ENCODE results near the gene LRRC15.
A peak's percentile ranks its signal among the peaks of the same experiment; 100 is the strongest.

LRRC15 gene

GRCh38 chr3:194382892-194383223 is 13.3 kb upstream of the LRRC15 start:
- no peak overlapping the region for H3K9ac ChIP-seq (ENCODE audit: low read length)
- H2BK5ac ChIP-seq (ENCODE audit: low read depth, low read length, poor library complexity, severe bottlenecking) = no peak overlapping the region
- H3K27ac ChIP-seq (ENCODE audit: low read length, poor library complexity, severe bottlenecking) = no peak overlapping the region
- H2BK15ac ChIP-seq (ENCODE audit: low read depth, poor library complexity, severe bottlenecking) = no peak overlapping the region
- H3K79me1 ChIP-seq (replicated peaks; ENCODE audit: low read length, poor library complexity, severe bottlenecking) = no peaks in the 10 kb centered on the region
- WGBS = 84% methylated on average over 9 of the region's 9 CpGs
- H4K91ac ChIP-seq (ENCODE audit: low read length) = no peak overlapping the region
- H2AFZ ChIP-seq (ENCODE audit: low read depth, low read length) = no peak overlapping the region
- H3K27me3 ChIP-seq (ENCODE audit: control insufficient read depth in 1 of 2, insufficient read depth in 1 of 2, low read length in 2 of 2) = peaks cover 64 to 72% of the 10 kb centered on the region in 2 experiments
- no peak overlapping the region for H2AK5ac ChIP-seq (ENCODE audit: low read length, severe bottlenecking)
- H3K9me3 ChIP-seq (ENCODE audit: control insufficient read depth, low read length) = no peaks in the 10 kb centered on the region
- no peak overlapping the region for H4K8ac ChIP-seq (ENCODE audit: low read length)
- H3K4ac ChIP-seq (ENCODE audit: low read depth in 1 of 2, low read length in 2 of 2) = no peak overlapping the region
- no peak overlapping the region for H3K4me2 ChIP-seq (ENCODE audit: low read length, poor library complexity, severe bottlenecking)
- no peak overlapping the region for H3K23ac ChIP-seq (ENCODE audit: low read length in 2 of 2)
- H3K18ac ChIP-seq (ENCODE audit: low read depth in 1 of 2, low read length in 2 of 2) = no peak overlapping the region
- no peak overlapping the region for H3K4me3 ChIP-seq (ENCODE audit: insufficient read depth in 1 of 2, low read depth in 1 of 2, low read length in 2 of 2)
- no peak overlapping the region for H3K14ac ChIP-seq (ENCODE audit: low read length in 2 of 2)
- no peaks in the 10 kb centered on the region for H3K4me1 ChIP-seq (ENCODE audit: control insufficient read depth, insufficient read depth, low read depth, low read length)
- no peak for DNase-seq
- no peak overlapping the region for H2BK120ac ChIP-seq (ENCODE audit: low read depth, low read length)
- H2BK12ac ChIP-seq (ENCODE audit: low read length in 2 of 2) = no peak overlapping the region
- no peaks in the 10 kb centered on the region for H3K36me3 ChIP-seq (ENCODE audit: control insufficient read depth in 1 of 2, insufficient read depth in 2 of 2, low read depth in 1 of 2, low read length in 2 of 2)

GRCh38 chr3:194382196-194382891 is 12.8 kb upstream of the LRRC15 start:
- H3K14ac ChIP-seq (ENCODE audit: low read length in 2 of 2) = no peak overlapping the region
- no peak overlapping the region for H2BK120ac ChIP-seq (ENCODE audit: low read depth, low read length)
- no peaks in the 10 kb centered on the region for H3K36me3 ChIP-seq (ENCODE audit: control insufficient read depth in 1 of 2, insufficient read depth in 2 of 2, low read depth in 1 of 2, low read length in 2 of 2)
- H3K27me3 ChIP-seq (ENCODE audit: control insufficient read depth in 1 of 2, insufficient read depth in 1 of 2, low read length in 2 of 2) = peaks cover 62 to 71% of the 10 kb centered on the region in 2 experiments
- H2BK15ac ChIP-seq (ENCODE audit: low read depth, poor library complexity, severe bottlenecking) = no peak overlapping the region
- no peak overlapping the region for H3K4me2 ChIP-seq (ENCODE audit: low read length, poor library complexity, severe bottlenecking)
- no peak overlapping the region for H2AFZ ChIP-seq (ENCODE audit: low read depth, low read length)
- no peak overlapping the region for H2BK5ac ChIP-seq (ENCODE audit: low read depth, low read length, poor library complexity, severe bottlenecking)
- no peak overlapping the region for H4K91ac ChIP-seq (ENCODE audit: low read length)
- H3K79me1 ChIP-seq (replicated peaks; ENCODE audit: low read length, poor library complexity, severe bottlenecking) = no peaks in the 10 kb centered on the region
- H3K4me1 ChIP-seq (ENCODE audit: control insufficient read depth, insufficient read depth, low read depth, low read length) = no peaks in the 10 kb centered on the region
- 87% methylated on average over 20 of the region's 20 CpGs for WGBS
- no peaks in the 10 kb centered on the region for H3K9me3 ChIP-seq (ENCODE audit: control insufficient read depth, low read length)
- H4K8ac ChIP-seq (ENCODE audit: low read length) = no peak overlapping the region
- no peak overlapping the region for H3K4me3 ChIP-seq (ENCODE audit: insufficient read depth in 1 of 2, low read depth in 1 of 2, low read length in 2 of 2)
- H3K23ac ChIP-seq (ENCODE audit: low read length in 2 of 2) = no peak overlapping the region
- DNase-seq = no peak
- no peak overlapping the region for H3K27ac ChIP-seq (ENCODE audit: low read length, poor library complexity, severe bottlenecking)
- H3K18ac ChIP-seq (ENCODE audit: low read depth in 1 of 2, low read length in 2 of 2) = no peak overlapping the region
- H2BK12ac ChIP-seq (ENCODE audit: low read length in 2 of 2) = no peak overlapping the region
- H3K4ac ChIP-seq (ENCODE audit: low read depth in 1 of 2, low read length in 2 of 2) = no peak overlapping the region
- H2AK5ac ChIP-seq (ENCODE audit: low read length, severe bottlenecking) = no peak overlapping the region
- no peak overlapping the region for H3K9ac ChIP-seq (ENCODE audit: low read length)

GRCh38 chr3:194381460-194381875 is 11.9 kb upstream of the LRRC15 start:
- peak overlapping the region in 1 of 2 experiments; percentile 54 for H3K4ac ChIP-seq (ENCODE audit: low read depth in 1 of 2, low read length in 2 of 2)
- H3K14ac ChIP-seq (ENCODE audit: low read length in 2 of 2) = no peak overlapping the region
- no peak for DNase-seq
- H4K91ac ChIP-seq (ENCODE audit: low read length) = no peak overlapping the region
- no peak overlapping the region for H3K4me2 ChIP-seq (ENCODE audit: low read length, poor library complexity, severe bottlenecking)
- no peak overlapping the region for H3K9ac ChIP-seq (ENCODE audit: low read length)
- H2AK5ac ChIP-seq (ENCODE audit: low read length, severe bottlenecking) = no peak overlapping the region
- no peak overlapping the region for H2BK5ac ChIP-seq (ENCODE audit: low read depth, low read length, poor library complexity, severe bottlenecking)
- H3K79me1 ChIP-seq (replicated peaks; ENCODE audit: low read length, poor library complexity, severe bottlenecking) = no peaks in the 10 kb centered on the region
- no peak overlapping the region for H2BK120ac ChIP-seq (ENCODE audit: low read depth, low read length)
- H3K18ac ChIP-seq (ENCODE audit: low read depth in 1 of 2, low read length in 2 of 2) = no peak overlapping the region
- WGBS = 83% methylated on average over 17 of the region's 17 CpGs
- no peak overlapping the region for H2BK12ac ChIP-seq (ENCODE audit: low read length in 2 of 2)
- no peak overlapping the region for H2BK15ac ChIP-seq (ENCODE audit: low read depth, poor library complexity, severe bottlenecking)
- H2AFZ ChIP-seq (ENCODE audit: low read depth, low read length) = no peak overlapping the region
- H3K4me1 ChIP-seq (ENCODE audit: control insufficient read depth, insufficient read depth, low read depth, low read length) = no peaks in the 10 kb centered on the region
- H3K4me3 ChIP-seq (ENCODE audit: insufficient read depth in 1 of 2, low read depth in 1 of 2, low read length in 2 of 2) = no peak overlapping the region
- H3K27me3 ChIP-seq (ENCODE audit: control insufficient read depth in 1 of 2, insufficient read depth in 1 of 2, low read length in 2 of 2) = peaks cover 53 to 62% of the 10 kb centered on the region in 2 experiments
- no peak overlapping the region for H3K23ac ChIP-seq (ENCODE audit: low read length in 2 of 2)
- no peaks in the 10 kb centered on the region for H3K9me3 ChIP-seq (ENCODE audit: control insufficient read depth, low read length)
- H3K36me3 ChIP-seq (ENCODE audit: control insufficient read depth in 1 of 2, insufficient read depth in 2 of 2, low read depth in 1 of 2, low read length in 2 of 2) = no peaks in the 10 kb centered on the region
- no peak overlapping the region for H3K27ac ChIP-seq (ENCODE audit: low read length, poor library complexity, severe bottlenecking)
- no peak overlapping the region for H4K8ac ChIP-seq (ENCODE audit: low read length)

- Histone ChIP-seq H3K4me3 (ENCODE audit: insufficient read depth in 1 of 2, low read depth in 1 of 2, low read length in 2 of 2) (no peak overlapping the region), H3K4ac (ENCODE audit: low read depth in 1 of 2, low read length in 2 of 2) (no peak overlapping the region), H3K14ac (ENCODE audit: low read length in 2 of 2) (no peak overlapping the region), H2BK5ac (ENCODE audit: low read depth, low read length, poor library complexity, severe bottlenecking) (no peak overlapping the region), H2AK5ac (ENCODE audit: low read length, severe bottlenecking) (no peak overlapping the region), H3K27me3 (ENCODE audit: control insufficient read depth in 1 of 2, insufficient read depth in 1 of 2, low read length in 2 of 2) (peaks cover 51 to 53% of the 10 kb centered on the region in 2 experiments), H2AFZ (ENCODE audit: low read depth, low read length) (no peak overlapping the region), H2BK15ac (ENCODE audit: low read depth, poor library complexity, severe bottlenecking) (no peak overlapping the region), H3K79me1 (replicated peaks; ENCODE audit: low read length, poor library complexity, severe bottlenecking) (no peaks in the 10 kb centered on the region), H3K4me1 (ENCODE audit: control insufficient read depth, insufficient read depth, low read depth, low read length) (no peaks in the 10 kb centered on the region), H3K9me3 (ENCODE audit: control insufficient read depth, low read length) (no peaks in the 10 kb centered on the region), H4K8ac (ENCODE audit: low read length) (no peak overlapping the region), H3K4me2 (ENCODE audit: low read length, poor library complexity, severe bottlenecking) (no peak overlapping the region), H3K36me3 (ENCODE audit: control insufficient read depth in 1 of 2, insufficient read depth in 2 of 2, low read depth in 1 of 2, low read length in 2 of 2) (no peaks in the 10 kb centered on the region), H3K27ac (ENCODE audit: low read length, poor library complexity, severe bottlenecking) (no peak overlapping the region), H2BK120ac (ENCODE audit: low read depth, low read length) (no peak overlapping the region), H3K23ac (ENCODE audit: low read length in 2 of 2) (no peak overlapping the region), H3K9ac (ENCODE audit: low read length) (no peak overlapping the region), H4K91ac (ENCODE audit: low read length) (no peak overlapping the region), H3K18ac (ENCODE audit: low read depth in 1 of 2, low read length in 2 of 2) (no peak overlapping the region), H2BK12ac (ENCODE audit: low read length in 2 of 2) (no peak overlapping the region)
- 91% methylated on average over 7 of the region's 7 CpGs for WGBS
- DNase-seq = no peak
Measured at GRCh38 chr3:194380326-194380725, 10.8 kb upstream of the LRRC15 start.

All from mesenchymal stem cell (in vitro differentiated cells and primary cell).